Testis (tissue), 2 donors: Measurements from ENCODE around the gene PTPRE.

Experiments
- CTCF ChIP-seq, 3 experiments: fragments of 450-650 bp in 2 of 3; fragments of 200-600 bp in 1 of 3; sonication (generic) in 1 of 3; IDR thresholded peaks; one replicate each; pipeline ENCODE4 v1.5.1; 2016 to 2019; ENCODE audit warnings: antibody characterized with exemption in 3 of 3, mild to moderate bottlenecking in 2 of 3, moderate library complexity in 1 of 3
- POLR2A ChIP-seq: fragments of 450-650 bp; IDR thresholded peaks from one replicate; pipeline ENCODE4 v1.6.1; 2017; ENCODE audit warnings: antibody characterized with exemption, mild to moderate bottlenecking, moderate library complexity

- TF ChIP-seq CTCF (IDR thresholded peaks at IDR 0.05) = no peak
- no peak for TF ChIP-seq POLR2A
These were observed 84.8 kb downstream of the PTPRE start for GRCh38 chr10:127991543-127992255.
